Measurements from ENCODE around the gene NDUFS8. TPM values are rescaled to one million over a fixed set of nuclear protein-coding genes. Genes with fewer than 3 reads are reported as not detected.
A peak's percentile ranks its signal among the peaks of the same experiment; 100 is the strongest.

The NDUFS8 gene
- total RNA-seq, 1 experiment from 2014 or later: 214 TPM

- H3K9me3 Mint-ChIP-seq: no peaks in the 10 kb centered on the region
- H3K9me3 ChIP-seq (ENCODE audit: control insufficient read depth, low read depth, low read length): no peaks in the 10 kb centered on the region
- H2AK5ac ChIP-seq (ENCODE audit: insufficient read length, low read length): no peak overlapping the region
- H3K79me2 ChIP-seq (ENCODE audit: insufficient read depth, low read length): peaks cover 7% of the 10 kb centered on the region
- no peak overlapping the region for H3K9ac ChIP-seq (ENCODE audit: extremely low read depth, insufficient read length, low read length)
- H3K4me2 ChIP-seq (ENCODE audit: insufficient read depth, insufficient read length, low read length): no peak overlapping the region
- H3K4ac ChIP-seq (ENCODE audit: low read depth, low read length): no peak overlapping the region
- no peak overlapping the region for H3K56ac ChIP-seq (ENCODE audit: insufficient read length, low read depth, low read length)
- no peak overlapping the region for H4K91ac ChIP-seq (ENCODE audit: insufficient read length, low read depth, low read length)
- no peak overlapping the region for H2AFZ ChIP-seq (ENCODE audit: low read length)
- no peak overlapping the region for H3K23ac ChIP-seq (ENCODE audit: insufficient read length, low read depth, low read length)
- H3K36me3 Mint-ChIP-seq (ENCODE audit: insufficient read depth in 1 of 3, low read depth in 3 of 3): peaks cover 20 to 68% (median 55%) of the 10 kb centered on the region in 3 experiments
- no peak overlapping the region for H2BK20ac ChIP-seq (ENCODE audit: low read depth, low read length, poor library complexity, severe bottlenecking)
- no peak overlapping the region for H3K18ac ChIP-seq (ENCODE audit: insufficient read length, low read depth, low read length)
- H3K27me3 ChIP-seq (ENCODE audit: insufficient read depth, low read length): no peaks in the 10 kb centered on the region
- H3K4me1 Mint-ChIP-seq: no peaks in the 10 kb centered on the region
- no peaks in the 10 kb centered on the region for H3K27me3 Mint-ChIP-seq (ENCODE audit: low read depth)
- no peak overlapping the region for H3T11ph ChIP-seq (ENCODE audit: low read length)
- H4K8ac ChIP-seq (replicated peaks; ENCODE audit: insufficient read length, low read depth, low read length): no peak overlapping the region
- H2BK5ac ChIP-seq (ENCODE audit: insufficient read length, low read length): no peak overlapping the region
- H2BK15ac ChIP-seq (ENCODE audit: low read depth, low read length): no peak overlapping the region
- no peak overlapping the region for H3K4me3 Mint-ChIP-seq
- no peak overlapping the region for H2BK12ac ChIP-seq (ENCODE audit: insufficient read length, low read depth, low read length)
- H2BK120ac ChIP-seq (ENCODE audit: low read depth, low read length, poor library complexity, severe bottlenecking): no peak overlapping the region
- no peak for TF ChIP-seq CTCF (conservative IDR thresholded peaks at IDR 0.05)
- WGBS (ENCODE audit: extremely low coverage, insufficient read length, low lambda C conversion rate): no CpG with 5 or more reads among the region's 8 CpGs
- DNase-seq: no peak
- no peaks in the 10 kb centered on the region for H4K20me1 ChIP-seq (ENCODE audit: control insufficient read depth, insufficient read depth, insufficient read length)
- H3K4me1 ChIP-seq (ENCODE audit: insufficient read depth, low read length): no peaks in the 10 kb centered on the region
- H3K27ac ChIP-seq (ENCODE audit: insufficient read length, low read depth, low read length): no peak overlapping the region
- H3K27ac Mint-ChIP-seq: peak overlapping the region in 2 of 3 experiments; percentile 43 to 59; a peak in 5 of 7 replicates
- H4K5ac ChIP-seq (ENCODE audit: insufficient read length, low read depth, low read length): no peak overlapping the region
- peaks cover 3% of the 10 kb centered on the region for H3K79me1 ChIP-seq (ENCODE audit: insufficient read depth, low read depth, low read length, poor library complexity, severe bottlenecking)
- no peaks in the 10 kb centered on the region for H3K23me2 ChIP-seq (ENCODE audit: insufficient read length, low read depth, low read length, poor library complexity, severe bottlenecking)
- no peak overlapping the region for H3K14ac ChIP-seq (ENCODE audit: insufficient read depth, low read length)
Measured at GRCh38 chr11:68077617-68078582, 47.4 kb downstream of the NDUFS8 start.
